ENCODE data around the gene ART4. TPM values are rescaled to one million over a fixed set of nuclear protein-coding genes. Genes with fewer than 3 reads are reported as not detected.

The ART4 gene
- total RNA-seq, 2 donors from 2014 or later: 11.3 to 16.1 TPM

DNA sequence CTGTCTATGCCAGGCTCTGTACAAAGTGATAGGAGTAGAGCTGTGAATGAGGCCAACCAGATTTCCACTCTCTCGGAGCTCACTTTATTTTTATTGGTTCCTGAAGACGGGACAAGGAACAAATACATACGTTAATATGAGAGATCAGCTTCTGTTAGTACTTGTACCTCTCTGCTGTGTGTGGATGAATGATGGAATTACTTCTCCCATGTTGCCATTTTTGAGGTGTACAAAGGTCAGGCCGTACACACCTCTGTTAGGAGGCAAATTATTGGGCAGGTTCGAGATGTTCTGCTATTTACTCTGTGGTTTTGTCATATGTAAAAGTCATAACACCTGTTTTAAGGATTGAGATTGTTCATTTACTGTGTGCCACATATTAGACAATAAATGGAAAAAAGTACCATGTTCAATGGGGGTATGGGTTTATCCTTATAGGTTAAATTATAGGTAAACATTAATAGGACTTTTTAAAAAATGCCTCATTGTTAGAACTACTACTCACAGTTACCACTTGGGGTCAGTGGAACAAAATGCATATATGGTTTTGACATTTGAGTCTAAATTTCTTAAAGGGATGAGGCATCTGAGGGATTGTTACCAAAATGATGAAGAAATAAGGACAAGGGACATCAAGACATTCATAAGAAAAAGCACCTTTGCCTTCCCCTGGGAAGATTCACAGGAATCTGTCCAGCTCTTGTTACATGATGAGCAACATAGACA, 66.9 kb downstream of the ART4 start:
- intact Hi-C loops (cut with DNase I): no loop called here
- no peak for DNase-seq (ENCODE audit: low spot score)

DNA sequence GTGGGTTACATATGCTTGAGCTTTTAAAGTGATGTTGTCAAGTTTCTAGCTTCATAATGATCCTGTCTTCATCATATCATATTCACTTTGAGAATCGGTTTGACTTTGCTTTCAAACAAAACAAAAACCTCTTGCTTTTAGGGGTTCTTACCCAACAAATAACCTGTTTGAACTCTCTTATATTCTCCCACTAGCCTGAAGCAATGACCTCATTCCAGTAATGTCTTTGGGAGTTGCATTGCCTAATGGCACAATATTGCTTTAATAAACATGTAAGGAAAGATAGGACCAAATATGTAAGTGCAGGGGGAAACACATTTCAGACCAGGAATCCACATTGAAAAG, 67.7 kb downstream of the ART4 start:
- DNase-seq (ENCODE audit: low spot score): no peak
- intact Hi-C loops (cut with DNase I): no loop called here

Other genes with a start within 250 kb of the ART4 start
- under 1 TPM in 1 of 2 donors, not detected in 1; 0.10 TPM for gene GUCY2C, start 146.9 kb downstream of the ART4 start, total RNA-seq
- gene WBP11, start 40.0 kb downstream of the ART4 start, total RNA-seq: 10 to 100 TPM; 37.2 to 39.2 TPM
- under 1 TPM; 0.62 to 0.74 TPM for gene C12orf60, start 39.9 kb downstream of the ART4 start, total RNA-seq
- gene SMCO3, start 29.3 kb downstream of the ART4 start, total RNA-seq: 1 to 10 TPM in 1 of 2 donors, under 1 TPM in 1; 0.57 to 1.4 TPM
- gene MGP, start 42.3 kb upstream of the ART4 start, total RNA-seq: 1,000 to 10,000 TPM; 4,815 to 5,579 TPM
- gene ERP27, start 95.0 kb upstream of the ART4 start, total RNA-seq: 1 to 10 TPM; 1.0 to 1.2 TPM
- gene ARHGDIB, start 118.1 kb upstream of the ART4 start, total RNA-seq: 100 to 1,000 TPM in 1 of 2 donors, 10 to 100 TPM in 1; 96.6 to 157 TPM
- gene PDE6H, start 129.5 kb upstream of the ART4 start, total RNA-seq: not detected

Measured in posterior vena cava (tissue), 2 donors.